ENCODE measurements around the gene HELZ. TPM values are rescaled to one million over a fixed set of nuclear protein-coding genes. Genes with fewer than 3 reads are reported as not detected.

HELZ gene
- polyA plus RNA-seq, 1 of the 3 experiments (the other 2 are of a cell fraction) = 4.3 TPM

- POLR2A ChIA-PET = no interaction called here
- CTCF ChIA-PET = interaction anchor here (0.9 to 5.3 kb wide), 4 partner anchors 17 to 176 kb away, joined by 3 to 79 read pairs (median 5); no protein-coding TSS in a partner anchor
- DNase-seq = no peak
- Histone ChIP-seq H3F3A (replicated peaks; ENCODE audit: insufficient read depth) (peaks cover 5% of the 10 kb centered on the region), H3K4me3 (ENCODE audit: low read depth in 2 of 2, low read length in 1 of 2) (no peak overlapping the region), H3K36me3 (replicated peaks in 1 of 2; ENCODE audit: control insufficient read depth in 1 of 2, insufficient read depth in 2 of 2, low read length in 1 of 2) (peaks cover 46 to 49% of the 10 kb centered on the region in 2 experiments), H3K4me1 (ENCODE audit: control insufficient read depth in 1 of 2, insufficient read depth in 2 of 2, low read depth in 1 of 2, low read length in 1 of 2) (peaks cover 0 to 8% of the 10 kb centered on the region in 2 experiments; a peak in 3 of 4 replicates), H3K9ac (no peak overlapping the region), H3K9me3 (no peaks in the 10 kb centered on the region), H3K4me2 (no peak overlapping the region), H3K79me2 (ENCODE audit: insufficient read depth) (peaks cover 18% of the 10 kb centered on the region; the same call in 1 of the 2 replicates), H3K9me2 (no peaks in the 10 kb centered on the region), H3K27me3 (ENCODE audit: insufficient read depth) (no peaks in the 10 kb centered on the region), H4K20me1 (ENCODE audit: insufficient read depth) (no peaks in the 10 kb centered on the region; the same call in 1 of the 2 replicates), H2AFZ (ENCODE audit: low read depth) (no peak overlapping the region), H3K27ac (ENCODE audit: low read depth in 2 of 2, low read length in 1 of 2) (no peak overlapping the region)
- 96% methylated on average over 1 of the region's 1 CpG for WGBS (ENCODE audit: low lambda C conversion rate)
- TF ChIP-seq POLR2AphosphoS5 (IDR thresholded peaks at IDR 0.05; ENCODE audit: low read depth, low read length) = no peak
Measured at GRCh38 chr17:67202503-67202902, 42.5 kb downstream of the HELZ start.

GRCh38 chr17:67200727-67201301 is 44.2 kb downstream of the HELZ start:
- Histone ChIP-seq H4K20me1 (ENCODE audit: insufficient read depth) (no peaks in the 10 kb centered on the region; the same call in 1 of the 2 replicates), H3K4me3 (ENCODE audit: low read depth in 2 of 2, low read length in 1 of 2) (peak overlapping the region in 1 of 2 experiments; percentile 15; a peak in 1 of 4 replicates), H3K9me3 (no peaks in the 10 kb centered on the region), H3K27me3 (ENCODE audit: insufficient read depth) (no peaks in the 10 kb centered on the region), H3K79me2 (ENCODE audit: insufficient read depth) (peaks cover 12% of the 10 kb centered on the region; the same call in 1 of the 2 replicates), H3K36me3 (replicated peaks in 1 of 2; ENCODE audit: control insufficient read depth in 1 of 2, insufficient read depth in 2 of 2, low read length in 1 of 2) (peaks cover 50 to 58% of the 10 kb centered on the region in 2 experiments), H3K9me2 (no peaks in the 10 kb centered on the region), H3K4me2 (no peak overlapping the region), H3K4me1 (ENCODE audit: control insufficient read depth in 1 of 2, insufficient read depth in 2 of 2, low read depth in 1 of 2, low read length in 1 of 2) (peaks cover 0 to 8% of the 10 kb centered on the region in 2 experiments; a peak in 3 of 4 replicates), H2AFZ (ENCODE audit: low read depth) (no peak overlapping the region), H3K27ac (ENCODE audit: low read depth in 2 of 2, low read length in 1 of 2) (no peak overlapping the region), H3K9ac (no peak overlapping the region), H3F3A (replicated peaks; ENCODE audit: insufficient read depth) (peaks cover 1% of the 10 kb centered on the region)
- ChIA-PET CTCF (interaction anchor here (0.8 to 5.3 kb wide), 21 partner anchors 9 to 424 kb away, joined by 3 to 79 read pairs (median 5); no protein-coding TSS in a partner anchor), POLR2A (no interaction called here)
- TF ChIP-seq PBX3 (IDR thresholded peaks at IDR 0.05) = no peak
- no peak for TF ChIP-seq ELF1 (IDR thresholded peaks at IDR 0.05)
- TF ChIP-seq RFX5 (IDR thresholded peaks at IDR 0.05; ENCODE audit: low read length) = no peak
- no peak for TF ChIP-seq FOXJ3 (CRISPR knock-in tag; IDR thresholded peaks at IDR 0.05)
- TF ChIP-seq RXRA (IDR thresholded peaks at IDR 0.05; ENCODE audit: borderline replicate concordance, low read depth) = no peak
- TF ChIP-seq RAD21 (IDR thresholded peaks at IDR 0.05; ENCODE audit: low read length) = peak; percentile 22; the same call in 1 of the 2 replicates
- peak; percentile 66 for TF ChIP-seq CTCF (IDR thresholded peaks at IDR 0.05)
- TF ChIP-seq TCF12 (IDR thresholded peaks at IDR 0.05) = no peak
- no peak for TF ChIP-seq GABPA (IDR thresholded peaks at IDR 0.05; ENCODE audit: low read depth)
- TF ChIP-seq NRF1 (IDR thresholded peaks at IDR 0.05; ENCODE audit: low read depth, low read length) = no peak
- no peak for TF ChIP-seq FOXM1 (IDR thresholded peaks at IDR 0.05; ENCODE audit: low read depth)
- TF ChIP-seq IRF3 (IDR thresholded peaks at IDR 0.05; ENCODE audit: low read depth, low read length) = no peak
- no peak for TF ChIP-seq FOSL2 (IDR thresholded peaks at IDR 0.05; ENCODE audit: borderline replicate concordance, low read depth)
- TF ChIP-seq POLR2AphosphoS5 (IDR thresholded peaks at IDR 0.05; ENCODE audit: low read depth, low read length) = no peak
- peak; percentile 55 for DNase-seq
- WGBS (ENCODE audit: low lambda C conversion rate) = 91% methylated on average over 4 of the region's 4 CpGs
